RWPE2 (cell line): ENCODE results near the gene GIMD1.

Source experiments
- ATAC-seq: fragments of 200-7000 bp; cut with Tn5 transposase; 3 replicates; pipeline ENCODE4 v1.9.1; 2021; ENCODE audit warnings: low read depth
- DNase-seq: peaks from one replicate; pipeline ENCODE4 v3.0.0-alpha.2; 2020; ENCODE audit warnings: low spot score
- H3K27ac ChIP-seq: fragments of 450-650 bp; 2 replicates; pipeline ENCODE4 v1.5.1; 2017; ENCODE audit warnings: mild to moderate bottlenecking; ENCODE audit not compliant: poor library complexity, severe bottlenecking
- H3K27me3 ChIP-seq: fragments of 250-450 bp; sonication (Bioruptor Pico); 2 replicates; pipeline ENCODE4 v1.5.1; 2021; ENCODE audit warnings: mild to moderate bottlenecking, moderate library complexity; ENCODE audit not compliant: insufficient read depth, poor library complexity, severe bottlenecking
- H3K36me3 ChIP-seq: fragments of 250-450 bp; sonication (Bioruptor Pico); 2 replicates; pipeline ENCODE4 v1.5.1; 2020; ENCODE audit warnings: low read depth, mild to moderate bottlenecking, moderate library complexity
- H3K4me1 ChIP-seq: fragments of 250-450 bp; sonication (Bioruptor Pico); 2 replicates; pipeline ENCODE4 v1.5.1; 2021; ENCODE audit warnings: mild to moderate bottlenecking, moderate library complexity; ENCODE audit not compliant: insufficient read depth, poor library complexity, severe bottlenecking
- H3K4me3 ChIP-seq: fragments of 250-450 bp; sonication (Bioruptor Pico); 2 replicates; pipeline ENCODE4 v1.5.1; 2021; ENCODE audit warnings: mild to moderate bottlenecking, moderate library complexity; ENCODE audit not compliant: severe bottlenecking
- H3K9me3 ChIP-seq: fragments of 250-450 bp; sonication (Bioruptor Pico); 2 replicates; pipeline ENCODE4 v1.5.1; 2021; ENCODE audit warnings: mild to moderate bottlenecking, moderate library complexity; ENCODE audit not compliant: severe bottlenecking
- CTCF ChIP-seq: fragments of 450-650 bp; IDR thresholded peaks from one replicate; pipeline ENCODE4 v1.5.1; 2017; ENCODE audit warnings: mild to moderate bottlenecking, moderate library complexity; ENCODE audit not compliant: poor library complexity, severe bottlenecking

GIMD1 gene

GRCh38 chr4:106353786-106354185 lies 14.8 kb downstream of the GIMD1 start:
- H3K4me3 ChIP-seq: no peak overlapping the region
- H3K27ac ChIP-seq: no peak overlapping the region
- no peaks in the 10 kb centered on the region for H3K27me3 ChIP-seq
- no peak for ATAC-seq
- H3K4me1 ChIP-seq: no peaks in the 10 kb centered on the region
- H3K36me3 ChIP-seq: peaks cover 6% of the 10 kb centered on the region
- DNase-seq: no peak
- no peak for TF ChIP-seq CTCF
- no peaks in the 10 kb centered on the region for H3K9me3 ChIP-seq

- Histone ChIP-seq H3K4me3 (no peak overlapping the region), H3K27me3 (no peaks in the 10 kb centered on the region), H3K9me3 (no peaks in the 10 kb centered on the region), H3K4me1 (no peaks in the 10 kb centered on the region), H3K36me3 (peaks cover 34% of the 10 kb centered on the region), H3K27ac (no peak overlapping the region)
- DNase-seq: no peak
- TF ChIP-seq CTCF: no peak
- 0 out of 3 replicates have a peak, but pooled peaks have one; percentile 29 for ATAC-seq
Observed at GRCh38 chr4:106351016-106351415, 17.6 kb downstream of the GIMD1 start.

- no peak for TF ChIP-seq CTCF
- H3K27ac ChIP-seq: no peak overlapping the region
- H3K36me3 ChIP-seq: peaks cover 55% of the 10 kb centered on the region
- ATAC-seq (no peak), DNase-seq (no peak)
- H3K9me3 ChIP-seq: no peaks in the 10 kb centered on the region
- no peak overlapping the region for H3K4me3 ChIP-seq
- no peaks in the 10 kb centered on the region for H3K27me3 ChIP-seq
- peaks cover 3% of the 10 kb centered on the region for H3K4me1 ChIP-seq
Observed at GRCh38 chr4:106347167-106347566, 21.4 kb downstream of the GIMD1 start.

GRCh38 chr4:106344647-106344970 lies 24.0 kb downstream of the GIMD1 start:
- Histone ChIP-seq H3K36me3 (peaks cover 67% of the 10 kb centered on the region), H3K4me3 (no peak overlapping the region), H3K9me3 (no peaks in the 10 kb centered on the region), H3K27ac (no peak overlapping the region), H3K4me1 (peaks cover 3% of the 10 kb centered on the region), H3K27me3 (no peaks in the 10 kb centered on the region)
- ATAC-seq (no peak), DNase-seq (no peak)
- TF ChIP-seq CTCF: no peak

GRCh38 chr4:106343865-106344646 lies 24.5 kb downstream of the GIMD1 start:
- Histone ChIP-seq H3K4me3 (no peak overlapping the region), H3K36me3 (peaks cover 72% of the 10 kb centered on the region)
- DNase-seq: no peak

More at GRCh38 chr4:106343865-106344646, 24.5 kb downstream of the GIMD1 start:
- no peak for TF ChIP-seq CTCF
- Histone ChIP-seq H3K9me3 (no peaks in the 10 kb centered on the region), H3K27ac (no peak overlapping the region), H3K27me3 (no peaks in the 10 kb centered on the region), H3K4me1 (peaks cover 3% of the 10 kb centered on the region)
- ATAC-seq: no peak
